ENCODE results near the gene SLC5A10.

DNA sequence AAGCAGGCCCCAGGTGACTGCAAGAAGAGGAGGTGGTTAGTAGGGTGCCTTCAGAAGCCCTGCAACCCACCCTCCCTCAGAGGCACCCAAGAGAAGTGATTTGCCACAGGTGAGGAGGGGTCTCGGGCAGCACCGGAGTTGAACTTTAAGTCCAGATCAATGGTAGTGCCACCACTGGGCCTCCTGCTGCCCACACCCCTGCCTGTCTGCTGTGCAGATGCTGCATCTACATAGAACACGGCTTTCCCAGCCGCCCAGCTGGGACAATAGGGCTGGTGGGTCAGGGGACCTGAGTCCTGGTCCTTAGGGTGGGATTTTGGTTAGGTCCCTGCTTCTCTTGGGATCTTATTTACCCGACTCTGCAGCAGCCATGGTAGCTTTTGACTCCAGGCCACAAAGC lies 70.2 kb downstream of the SLC5A10 start:
- TF ChIP-seq, protein P1, sequence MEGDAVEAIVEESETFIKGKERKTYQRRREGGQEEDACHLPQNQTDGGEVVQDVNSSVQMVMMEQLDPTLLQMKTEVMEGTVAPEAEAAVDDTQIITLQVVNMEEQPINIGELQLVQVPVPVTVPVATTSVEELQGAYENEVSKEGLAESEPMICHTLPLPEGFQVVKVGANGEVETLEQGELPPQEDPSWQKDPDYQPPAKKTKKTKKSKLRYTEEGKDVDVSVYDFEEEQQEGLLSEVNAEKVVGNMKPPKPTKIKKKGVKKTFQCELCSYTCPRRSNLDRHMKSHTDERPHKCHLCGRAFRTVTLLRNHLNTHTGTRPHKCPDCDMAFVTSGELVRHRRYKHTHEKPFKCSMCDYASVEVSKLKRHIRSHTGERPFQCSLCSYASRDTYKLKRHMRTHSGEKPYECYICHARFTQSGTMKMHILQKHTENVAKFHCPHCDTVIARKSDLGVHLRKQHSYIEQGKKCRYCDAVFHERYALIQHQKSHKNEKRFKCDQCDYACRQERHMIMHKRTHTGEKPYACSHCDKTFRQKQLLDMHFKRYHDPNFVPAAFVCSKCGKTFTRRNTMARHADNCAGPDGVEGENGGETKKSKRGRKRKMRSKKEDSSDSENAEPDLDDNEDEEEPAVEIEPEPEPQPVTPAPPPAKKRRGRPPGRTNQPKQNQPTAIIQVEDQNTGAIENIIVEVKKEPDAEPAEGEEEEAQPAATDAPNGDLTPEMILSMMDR (IDR thresholded peaks at IDR 0.05): no peak
- TF ChIP-seq POLR2A (IDR thresholded peaks at IDR 0.05): no peak
